GM19455 (cell line): ENCODE results near the gene MDC1.
A peak's percentile ranks its signal among the peaks of the same experiment; 100 is the strongest.
"Not testable (repeated sequence)": the region's sequence is repeated elsewhere in the genome, so short reads cannot be mapped to it uniquely, and the experiment has no call there.

Source experiments
- ATAC-seq: cut with Tn5 transposase; IDR thresholded peaks from one replicate; pipeline ENCODE4 v1.9.1; 2021; ENCODE audit not compliant: unreplicated experiment

Gene MDC1

GRCh38 chr6:30725713-30726505, 8.8 kb upstream of the MDC1 start:
- ATAC-seq, result no peak

- no peak for ATAC-seq
These were observed 8.0 kb upstream of the MDC1 start for GRCh38 chr6:30724906-30725667.

- ATAC-seq, result not testable (repeated sequence)
These were observed 7.0 kb upstream of the MDC1 start for GRCh38 chr6:30723843-30724741.

- ATAC-seq, result not testable (repeated sequence)
These were observed 6.2 kb upstream of the MDC1 start for GRCh38 chr6:30723159-30723842.

- no peak for ATAC-seq
These were observed 5.4 kb upstream of the MDC1 start for GRCh38 chr6:30722280-30723112.

- ATAC-seq, result not testable (repeated sequence)
These were observed 4.9 kb upstream of the MDC1 start for GRCh38 chr6:30722025-30722279.

- ATAC-seq, result no peak
These were observed 4.3 kb upstream of the MDC1 start for GRCh38 chr6:30721198-30722024.

- no peak for ATAC-seq
These were observed 3.7 kb upstream of the MDC1 start for GRCh38 chr6:30720738-30721197.

GRCh38 chr6:30719791-30720737, 3.0 kb upstream of the MDC1 start, which contains the start of gene TUBB:
TSS of gene TUBB (plus strand) at chr6:30720352. CDS start at chr6:30720507, 155 bp downstream.
- peak; percentile 31 for ATAC-seq

- ATAC-seq, result no peak
These were observed 2.3 kb upstream of the MDC1 start for GRCh38 chr6:30719356-30719755.

- ATAC-seq, result not testable (repeated sequence)
These were observed 1.0 kb upstream of the MDC1 start for GRCh38 chr6:30717845-30718720.

- ATAC-seq, result no peak
These were observed 277 bp downstream of the MDC1 start for GRCh38 chr6:30716879-30717128.

- no peak for ATAC-seq
These were observed 2.8 kb downstream of the MDC1 start for GRCh38 chr6:30714263-30714662.

- no peak for ATAC-seq
These were observed 4.6 kb downstream of the MDC1 start for GRCh38 chr6:30712441-30712945.

GRCh38 chr6:30711758-30712380, 5.2 kb downstream of the MDC1 start:
- ATAC-seq, result no peak

- no peak for ATAC-seq
These were observed 7.8 kb downstream of the MDC1 start for GRCh38 chr6:30709101-30709868.
